Measurements from ENCODE around the gene KLK8. TPM values are rescaled to one million over a fixed set of nuclear protein-coding genes. Genes with fewer than 3 reads are reported as not detected.

The KLK8 gene
- total and polyA plus RNA-seq, 10 donors, result 0.56 TPM; not detected in 9

- no peak for TF ChIP-seq CTCF (IDR thresholded peaks at IDR 0.05 in 8 of 11, conservative IDR thresholded peaks at IDR 0.05 in 3 of 11)
- no peak for TF ChIP-seq POLR2A (IDR thresholded peaks at IDR 0.05)
- no peak for TF ChIP-seq POLR2AphosphoS5 (IDR thresholded peaks at IDR 0.05)
- peak within 1 kb of the TSS in 6 of 8 donors; percentile 9 to 62 (median 26) for H3K4me3 ChIP-seq
- WGBS, 5 donors, result 4 to 14% (median 5%) methylated on average over 5 to 14 of the region's 14 CpGs
- H3K27ac ChIP-seq, result no peak within 1 kb of the TSS
- H3K27me3 ChIP-seq (replicated peaks in 1 of 7), result peaks cover 4 to 100% (median 60%) of the 10 kb centered on the region in 7 donors
- intact Hi-C loops (cut with DNase I; ENCODE audit: low total_unique reads), result no loop called here
- no peak for DNase-seq
- peaks cover 10 to 42% (median 29%) of the 10 kb centered on the region in 6 donors for H3K4me1 ChIP-seq
- H3K9me3 ChIP-seq, result no peaks in the 10 kb centered on the region
- H3K36me3 ChIP-seq, result no peaks in the 10 kb centered on the region
Measured at GRCh38 chr19:51019544-51019925, 18.1 kb upstream of the KLK8 start, which contains the start of gene KLK10. KLK10 (minus strand) TSS chr19:51019709; CDS start chr19:51019130, 579 bp downstream.

DNA sequence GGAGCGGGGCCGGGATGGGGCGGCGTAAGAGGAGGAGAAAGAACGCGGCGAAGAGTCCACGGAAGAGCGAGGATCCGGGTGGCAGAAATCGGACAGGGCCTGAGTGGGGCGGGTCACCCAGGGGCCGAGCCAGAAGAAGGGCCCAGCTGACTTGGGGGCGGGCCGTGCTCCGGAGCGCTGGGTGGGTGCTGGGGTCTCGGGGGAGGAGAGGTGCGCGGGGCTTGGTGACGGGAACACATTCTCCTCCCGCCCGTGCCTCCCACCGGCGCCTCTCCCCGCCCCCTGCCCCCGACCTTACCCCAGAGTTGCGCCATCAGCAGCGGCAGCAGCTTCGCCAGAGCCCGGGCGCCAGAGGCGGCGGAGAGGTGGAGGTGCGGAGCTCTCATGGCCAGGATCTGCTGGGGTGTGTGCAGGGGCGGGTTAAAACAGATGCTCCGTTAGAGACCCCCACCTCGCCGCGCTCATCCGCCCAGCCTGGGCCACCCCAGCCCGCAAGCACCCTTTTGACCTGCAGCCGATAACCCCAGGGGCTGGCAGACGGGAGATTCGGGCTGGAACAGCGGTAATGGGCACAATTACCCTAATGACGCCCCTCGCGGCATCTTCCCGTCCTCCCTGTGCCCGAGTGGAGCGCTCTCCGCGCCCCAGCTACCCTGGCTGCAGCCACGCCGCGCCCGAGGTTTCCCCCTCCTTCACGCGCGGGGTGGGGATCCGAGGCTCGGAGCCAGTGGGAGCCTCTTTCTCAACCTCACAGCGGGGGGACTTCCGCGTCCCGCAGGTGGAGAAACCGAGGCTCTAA is 17.5 kb upstream of the KLK8 start:
- Histone ChIP-seq H3K9me3 (no peaks in the 10 kb centered on the region), H3K4me3 (peak overlapping the region in 6 of 8 donors; percentile 9 to 62 (median 26)), H3K27ac (no peak overlapping the region), H3K27me3 (replicated peaks in 1 of 7) (peaks cover 4 to 100% (median 60%) of the 10 kb centered on the region in 7 donors), H3K36me3 (no peaks in the 10 kb centered on the region), H3K4me1 (peaks cover 10 to 42% (median 29%) of the 10 kb centered on the region in 6 donors)
- DNase-seq, result no peak
- TF ChIP-seq CTCF (IDR thresholded peaks at IDR 0.05 in 8 of 11, conservative IDR thresholded peaks at IDR 0.05 in 3 of 11), result no peak
- TF ChIP-seq POLR2AphosphoS5 (IDR thresholded peaks at IDR 0.05), result no peak
- no peak for TF ChIP-seq POLR2A (IDR thresholded peaks at IDR 0.05)
- 2 to 7% (median 3%) methylated on average over 29 to 65 of the region's 68 CpGs for WGBS, 5 donors
- intact Hi-C loops (cut with DNase I; ENCODE audit: low total_unique reads), result no loop called here

GRCh38 chr19:51016798-51017683 is 15.6 kb upstream of the KLK8 start:
- H3K4me1 ChIP-seq, result peaks cover 10 to 42% (median 29%) of the 10 kb centered on the region in 6 donors
- peaks cover 4 to 98% (median 49%) of the 10 kb centered on the region in 7 donors for H3K27me3 ChIP-seq (replicated peaks in 1 of 7)
- H3K36me3 ChIP-seq, result no peaks in the 10 kb centered on the region
- TF ChIP-seq POLR2A (IDR thresholded peaks at IDR 0.05), result no peak
- TF ChIP-seq CTCF (IDR thresholded peaks at IDR 0.05 in 8 of 11, conservative IDR thresholded peaks at IDR 0.05 in 3 of 11), result peak in 10 of 11 experiments; percentile 14 to 83 (median 52)
- peak overlapping the region in 3 of 8 donors; percentile 2 to 51 (median 15) for H3K4me3 ChIP-seq
- H3K9me3 ChIP-seq, result no peaks in the 10 kb centered on the region
- DNase-seq, result peak; percentile 88
- H3K27ac ChIP-seq, result no peak overlapping the region
- WGBS, 5 donors, result 2 to 6% (median 4%) methylated on average over 61 to 68 of the region's 68 CpGs
- intact Hi-C loops (cut with DNase I; ENCODE audit: low total_unique reads), result no loop called here

Measured in spleen (tissue), 11 donors.